HepG2 (cell line): Measurements from ENCODE around the gene EMILIN1. TPM values are rescaled to one million over a fixed set of nuclear protein-coding genes. Genes with fewer than 3 reads are reported as not detected.

Source experiments
- ARID3A ChIP-seq: IDR thresholded peaks from 2 replicates; pipeline ENCODE4 v1.6.1; 2012; ENCODE audit warnings: low read depth, low read length, improper control_type of control experiment
- DZIP1 ChIP-seq: sonication (generic); formaldehyde crosslinking; IDR thresholded peaks from 2 replicates; pipeline ENCODE4 v1.5.0; 2020; ENCODE audit warnings: mild to moderate bottlenecking, missing genetic modification reagents
- FLYWCH1 ChIP-seq: sonication (generic); formaldehyde crosslinking; IDR thresholded peaks from 2 replicates; pipeline ENCODE4 v1.8.1; 2023; ENCODE audit warnings: mild to moderate bottlenecking, missing genetic modification reagents
- HNRNPK ChIP-seq: fragments of 200-400 bp; formaldehyde crosslinking; IDR thresholded peaks from 2 replicates; pipeline ENCODE4 v1.6.1; 2018; ENCODE audit warnings: low read length, low read depth, moderate library complexity, mild to moderate bottlenecking; ENCODE audit not compliant: poor library complexity, severe bottlenecking
- RCOR2 ChIP-seq: IDR thresholded peaks from 2 replicates; pipeline ENCODE4 v1.6.1; 2016; ENCODE audit warnings: missing biosample characterization, missing genetic modification reagents
- ZMYM3 ChIP-seq: sonication (generic); formaldehyde crosslinking; IDR thresholded peaks from 2 replicates; pipeline ENCODE4 v1.5.1; 2020; ENCODE audit warnings: mild to moderate bottlenecking, missing genetic modification reagents
- ZNF34 ChIP-seq: sonication (generic); formaldehyde crosslinking; IDR thresholded peaks from 2 replicates; pipeline ENCODE4 v1.4.0; 2020; ENCODE audit warnings: mild to moderate bottlenecking, missing genetic modification reagents, borderline replicate concordance
- ZNF605 ChIP-seq: sonication (generic); formaldehyde crosslinking; IDR thresholded peaks from 2 replicates; pipeline ENCODE4 v1.8.0; 2022; ENCODE audit warnings: mild to moderate bottlenecking, missing genetic modification reagents
- polyA plus RNA-seq, 8 experiments: library from polyadenylated mRNA; depleted of rRNA in 3 of 8; stranded (reverse) in 7 of 8; unstranded in 1 of 8; fragments of >200 nt; fragmentation: Illumina TruSeq in 4 of 8; extraction: Trizol in 4 of 8; gene quantifications; 2 replicates each; pipeline versions ENCODE4 v1.2.1 to v1.2.3, GENCODE V29; 2011 to 2016; ENCODE audit warnings: low read depth in 4 of 8, missing spikeins in 1 of 8, mixed read lengths in 1 of 8; ENCODE audit not compliant: insufficient read depth in 1 of 8
- total RNA-seq, 5 experiments: library from RNA; depleted of rRNA; stranded (reverse); fragments of >200 nt; fragmentation: Illumina TruSeq; extraction: Trizol; gene quantifications; 2 replicates each; pipeline ENCODE4 v1.2.3, GENCODE V29; 2016; ENCODE audit warnings: low read depth in 1 of 5

Gene EMILIN1
- total and polyA plus RNA-seq, 2 of the 13 experiments (the other 11 are each of a cell fraction or from before 2014, with no cell fraction given) = 8.1 to 9.7 TPM

- TF ChIP-seq DZIP1 (CRISPR knock-in tag) = peak; percentile 60
- no peak for TF ChIP-seq RCOR2 (CRISPR knock-in tag)
- TF ChIP-seq FLYWCH1 (CRISPR knock-in tag) = peak; percentile 84; the same call in 1 of the 2 replicates
- TF ChIP-seq HNRNPK = peak; percentile 73
- TF ChIP-seq ZNF605 (CRISPR knock-in tag) = no peak
- 0 out of 2 replicates have a peak, but pooled peaks have one; percentile 3 for TF ChIP-seq ZNF34
- no peak for TF ChIP-seq ARID3A
- TF ChIP-seq ZMYM3 (CRISPR knock-in tag) = peak; percentile 50
- TF ChIP-seq, all 625 proteins: peak for 143
These were observed 28.8 kb upstream of the EMILIN1 start (continued) for GRCh38 chr2:27049422-27050280.
